H1 (cell line): ENCODE measurements around the gene PLCL1. TPM values are rescaled to one million over a fixed set of nuclear protein-coding genes. Genes with fewer than 3 reads are reported as not detected.

Experiments
- CTCF ChIA-PET: fragments of 300-600 bp; sonication (Branson Sonifier 250); formaldehyde crosslinking; loops from one replicate; lab custom pipeline; 2021; ENCODE audit not compliant: partially characterized antibody; lab: Charles Lee
- POLR2A ChIA-PET: fragments of 300-600 bp; sonication (Branson Sonifier 250); formaldehyde crosslinking; loops from one replicate; lab custom pipeline; 2021; ENCODE audit warnings: inconsistent platforms; ENCODE audit not compliant: partially characterized antibody; lab: Charles Lee
- DNase-seq, 2 experiments: peaks; one replicate each; pipeline versions ENCODE4 v3.0.0 to v3.0.0-alpha.2; 2010 to 2022; ENCODE audit warnings: low spot score in 2 of 2, low read depth in 1 of 2, mixed read lengths in 1 of 2
- FAIRE-seq: peaks from 2 replicates; lab custom pipeline; 2011; peaks lifted over from hg19 to GRCh38; lab: Jason Lieb, UNC
- H2AFZ ChIP-seq: 2 replicates; pipeline ENCODE4 v1.8.1; 2012; ENCODE audit warnings: low read length, inconsistent platforms
- H2AK5ac ChIP-seq: 2 replicates; pipeline ENCODE4 v1.6.1; 2013; ENCODE audit warnings: low read depth, low read length
- H2BK120ac ChIP-seq: replicated peaks from 2 replicates; pipeline ENCODE3; 2013; ENCODE audit warnings: low read depth, low read length, inconsistent platforms
- H2BK12ac ChIP-seq: 2 replicates; pipeline ENCODE4 v1.6.1; 2013; ENCODE audit warnings: low read depth, low read length
- H2BK15ac ChIP-seq: 2 replicates; pipeline ENCODE4 v1.6.1; 2013; ENCODE audit warnings: low read length
- H2BK20ac ChIP-seq: 2 replicates; pipeline ENCODE4 v1.6.1; 2013; ENCODE audit warnings: low read length
- H2BK5ac ChIP-seq: 2 replicates; pipeline ENCODE4 v1.6.1; 2013; ENCODE audit warnings: low read depth, low read length
- H3K14ac ChIP-seq: 2 replicates; pipeline ENCODE4 v1.6.1; 2013; ENCODE audit warnings: inconsistent platforms; ENCODE audit not compliant: insufficient read length
- H3K18ac ChIP-seq: 2 replicates; pipeline ENCODE4 v1.6.1; 2013; ENCODE audit warnings: low read length; ENCODE audit errors: extremely low read depth
- H3K23ac ChIP-seq: 2 replicates; pipeline ENCODE4 v1.6.1; 2013; ENCODE audit warnings: inconsistent platforms; ENCODE audit not compliant: insufficient read length
- H3K23me2 ChIP-seq: 2 replicates; pipeline ENCODE4 v1.6.1; 2013; ENCODE audit warnings: low read depth, low read length
- H3K27ac ChIP-seq: 2 replicates; pipeline ENCODE4 v1.6.1; 2011; ENCODE audit warnings: low read depth, low read length, inconsistent platforms
- H3K27me3 ChIP-seq, 4 experiments: replicated peaks in 1 of 4; 1 replicate in 1 of 4; 2 replicates in 3 of 4; pipeline versions ENCODE4 v1.6.1 to v1.8.1; 2011 to 2013; ENCODE audit warnings: low read length in 3 of 4, mild to moderate bottlenecking in 3 of 4, inconsistent platforms in 2 of 4, mixed read lengths in 2 of 4, moderate library complexity in 1 of 4; ENCODE audit not compliant: control insufficient read depth in 3 of 4, insufficient read depth in 3 of 4; ENCODE audit errors: extremely low read depth in 1 of 4
- H3K36me3 ChIP-seq, 4 experiments: 2 replicates each; pipeline versions ENCODE4 v1.6.1 to v1.8.1; 2011 to 2013; ENCODE audit warnings: mild to moderate bottlenecking in 4 of 4, low read length in 3 of 4, moderate library complexity in 2 of 4, control low read depth in 1 of 4, inconsistent platforms in 1 of 4; ENCODE audit not compliant: insufficient read depth in 4 of 4, control insufficient read depth in 2 of 4
- H3K4ac ChIP-seq: replicated peaks from 2 replicates; pipeline ENCODE3; 2013; ENCODE audit warnings: low read length, low read depth, mixed read lengths, inconsistent platforms; ENCODE audit not compliant: insufficient read length
- H3K4me1 ChIP-seq, 4 experiments: replicated peaks in 1 of 4; 1 replicate in 1 of 4; 2 replicates in 3 of 4; pipeline versions ENCODE4 v1.6.1 to v1.8.1; 2011 to 2013; ENCODE audit warnings: low read length in 3 of 4, inconsistent platforms in 2 of 4, mixed read lengths in 1 of 4; ENCODE audit not compliant: insufficient read depth in 4 of 4, control insufficient read depth in 3 of 4
- H3K4me2 ChIP-seq, 2 experiments: 2 replicates each; pipeline versions ENCODE4 v1.6.1 to v1.8.1; 2011 to 2013; ENCODE audit warnings: low read depth in 2 of 2, low read length in 2 of 2, control low read depth in 1 of 2, inconsistent platforms in 1 of 2, mild to moderate bottlenecking in 1 of 2; ENCODE audit not compliant: insufficient read depth in 1 of 2
- H3K4me3 ChIP-seq, 4 experiments: fragments of 200-600, 300-600 bp in 1 of 4; sonication (generic), shearing (Covaris generic), sonication (Bioruptor Twin) in 1 of 4; 2 replicates each; pipeline versions ENCODE4 v1.5.1 to v1.8.1; 2011 to 2016; ENCODE audit warnings: low read length in 4 of 4, low read depth in 3 of 4, control low read depth in 2 of 4, inconsistent platforms in 2 of 4, mild to moderate bottlenecking in 2 of 4, mixed read lengths in 1 of 4, moderate library complexity in 1 of 4; ENCODE audit not compliant: insufficient read depth in 2 of 4; ENCODE audit errors: extremely low read depth in 1 of 4
- H3K56ac ChIP-seq: replicated peaks from 2 replicates; pipeline ENCODE3; 2013; ENCODE audit warnings: low read depth, mild to moderate bottlenecking, mixed read lengths, low read length, inconsistent platforms; ENCODE audit not compliant: insufficient read length
- H3K79me1 ChIP-seq: 2 replicates; pipeline ENCODE4 v1.6.1; 2013; ENCODE audit warnings: low read depth, low read length, control low read depth
- H3K79me2 ChIP-seq, 2 experiments: 2 replicates each; pipeline versions ENCODE4 v1.6.1 to v1.8.1; 2012 to 2013; ENCODE audit warnings: low read length in 2 of 2, mild to moderate bottlenecking in 2 of 2, inconsistent platforms in 1 of 2; ENCODE audit not compliant: insufficient read depth in 2 of 2, control insufficient read depth in 1 of 2
- H3K9ac ChIP-seq, 4 experiments: replicated peaks in 1 of 4; 1 replicate in 1 of 4; 2 replicates in 3 of 4; pipeline versions ENCODE4 v1.6.1 to v1.8.1; 2011 to 2013; ENCODE audit warnings: low read depth in 3 of 4, low read length in 3 of 4, control low read depth in 2 of 4, mild to moderate bottlenecking in 2 of 4, moderate library complexity in 2 of 4, inconsistent platforms in 1 of 4; ENCODE audit errors: extremely low read depth in 1 of 4
- H3K9me3 ChIP-seq, 2 experiments: 2 replicates each; pipeline versions ENCODE4 v1.6.1 to v1.8.1; 2012 to 2013; ENCODE audit warnings: mild to moderate bottlenecking in 2 of 2, moderate library complexity in 2 of 2, control low read depth in 1 of 2, inconsistent platforms in 1 of 2, low read depth in 1 of 2, low read length in 1 of 2, mixed read lengths in 1 of 2; ENCODE audit not compliant: insufficient read depth in 2 of 2
- H4K20me1 ChIP-seq, 2 experiments: replicated peaks in 1 of 2; 2 replicates each; pipeline versions ENCODE3 to v1.8.1; 2011 to 2013; ENCODE audit warnings: inconsistent platforms in 2 of 2, low read length in 2 of 2, mild to moderate bottlenecking in 1 of 2; ENCODE audit not compliant: insufficient read depth in 2 of 2, control insufficient read depth in 1 of 2
- H4K5ac ChIP-seq: 2 replicates; pipeline ENCODE4 v1.6.1; 2013; ENCODE audit warnings: low read length, low read depth, mixed read lengths, inconsistent platforms; ENCODE audit not compliant: insufficient read length
- H4K8ac ChIP-seq: 2 replicates; pipeline ENCODE4 v1.8.0; 2013; ENCODE audit warnings: mild to moderate bottlenecking, moderate library complexity, low read length, inconsistent platforms; ENCODE audit not compliant: insufficient read depth; ENCODE audit errors: extremely low read depth
- H4K91ac ChIP-seq: replicated peaks from 2 replicates; pipeline ENCODE3; 2013; ENCODE audit warnings: low read length, mixed read lengths, inconsistent platforms; ENCODE audit not compliant: insufficient read length
- ASH2L ChIP-seq: fragments of 200-600, 300-600 bp; sonication (generic); IDR thresholded peaks from one replicate; pipeline ENCODE4 v1.7.1; 2017; ENCODE audit warnings: low read length
- ATF3 ChIP-seq: IDR thresholded peaks from 2 replicates; pipeline ENCODE4 v1.6.1; 2011; ENCODE audit warnings: low read depth, mild to moderate bottlenecking, low read length; ENCODE audit not compliant: insufficient read depth
- BRCA1 ChIP-seq: IDR thresholded peaks from 2 replicates; pipeline ENCODE4 v1.6.1; 2012; ENCODE audit warnings: low read depth, low read length, improper control_type of control experiment
- CBX5 ChIP-seq: fragments of 300-800, 300-1000 bp; sonication (generic); IDR thresholded peaks from 2 replicates; pipeline ENCODE4 v1.7.1; 2016; ENCODE audit warnings: antibody characterized with exemption, low read length, low read depth
- CREB1 ChIP-seq: IDR thresholded peaks from 2 replicates; pipeline ENCODE4 v1.6.1; 2012; ENCODE audit warnings: inconsistent platforms
- EZH2 ChIP-seq: fragments of 200-600 bp; sonication (generic); IDR thresholded peaks from 2 replicates; pipeline ENCODE4 v1.7.1; 2012; ENCODE audit warnings: low read depth, mild to moderate bottlenecking, moderate library complexity, low read length, inconsistent platforms; ENCODE audit not compliant: severe bottlenecking
- JUN ChIP-seq: IDR thresholded peaks from 2 replicates; pipeline ENCODE4 v1.6.1; 2011; ENCODE audit warnings: low read depth, mild to moderate bottlenecking, improper control_type of control experiment, low read length
- KDM4A ChIP-seq: IDR thresholded peaks from one replicate; pipeline ENCODE4 v1.7.1; 2012; ENCODE audit warnings: low read depth, mild to moderate bottlenecking, moderate library complexity, low read length, inconsistent platforms; ENCODE audit not compliant: severe bottlenecking
- KDM5A ChIP-seq: fragments of 200-600 bp; IDR thresholded peaks from 2 replicates; pipeline ENCODE4 v1.7.1; 2012; ENCODE audit warnings: mild to moderate bottlenecking, low read length, inconsistent platforms, mixed read lengths
- MAFK ChIP-seq: IDR thresholded peaks from 2 replicates; pipeline ENCODE4 v1.6.1; 2012; ENCODE audit warnings: low read depth, mild to moderate bottlenecking, improper control_type of control experiment, low read length
- MAX ChIP-seq: IDR thresholded peaks from 2 replicates; pipeline ENCODE4 v1.6.1; 2012; ENCODE audit warnings: inconsistent platforms
- POLR2AphosphoS5 ChIP-seq: IDR thresholded peaks from 2 replicates; pipeline ENCODE4 v1.6.1; 2011; ENCODE audit warnings: low read depth, low read length
- RXRA ChIP-seq: IDR thresholded peaks from 2 replicates; pipeline ENCODE4 v1.6.1; 2011; ENCODE audit warnings: low read depth, mild to moderate bottlenecking, low read length, moderate library complexity; ENCODE audit not compliant: insufficient read depth
- SP1 ChIP-seq: IDR thresholded peaks from 2 replicates; pipeline ENCODE4 v1.6.1; 2011; ENCODE audit warnings: low read depth, low read length
- SRF ChIP-seq: IDR thresholded peaks from 2 replicates; pipeline ENCODE4 v1.6.1; 2011; ENCODE audit warnings: mild to moderate bottlenecking, low read depth, low read length, moderate library complexity
- SUZ12 ChIP-seq: fragments of 200-600 bp; sonication (generic); IDR thresholded peaks from 2 replicates; pipeline ENCODE4 v1.6.1; 2012; ENCODE audit warnings: mild to moderate bottlenecking, inconsistent platforms, low read length, moderate library complexity, mixed read lengths
- TBP ChIP-seq: IDR thresholded peaks from 2 replicates; pipeline ENCODE4 v1.6.1; 2011; ENCODE audit warnings: low read depth, low read length, improper control_type of control experiment
- polyA plus RNA-seq, 7 experiments: library from polyadenylated mRNA; depleted of rRNA in 3 of 7; stranded (reverse) in 5 of 7; unstranded in 2 of 7; fragments of >200 nt in 5 of 7; fragments of 200-250 nt in 2 of 7; gene quantifications; 1 replicate in 5 of 7; 2 replicates in 1 of 7; 4 replicates in 1 of 7; pipeline versions ENCODE4 v1.2.1 to v1.2.3, GENCODE V29; 2011 to 2013; ENCODE audit warnings: missing spikeins in 2 of 7, mixed read lengths in 2 of 7
- total RNA-seq: library from RNA; stranded (reverse); fragmentation: NEBNext Ultra II Directional; extraction: Animal tissue kit (Norgen Biotek cat#: 25700); gene quantifications from 2 replicates; pipeline ENCODE4 v1.2.1, GENCODE V29; 2021

The PLCL1 gene
- total and polyA plus RNA-seq, 2 of the 8 experiments (the other 6 are each of a cell fraction or from before 2014, with no cell fraction given): not detected

- no peak overlapping the region for H2BK12ac ChIP-seq
- ChIA-PET CTCF (interaction anchor here (1.6 to 3.3 kb wide), 3 partner anchors 12 to 458 kb away, joined by 6 to 14 read pairs (median 7); no protein-coding TSS in a partner anchor), POLR2A (no interaction called here)
- H4K5ac ChIP-seq: no peak overlapping the region
- no peak overlapping the region for H2AFZ ChIP-seq
- H3K56ac ChIP-seq: no peak overlapping the region
- FAIRE-seq: no peak
- H4K20me1 ChIP-seq: no peaks in the 10 kb centered on the region
- H3K27me3 ChIP-seq: no peaks in the 10 kb centered on the region
- no peaks in the 10 kb centered on the region for H3K79me2 ChIP-seq
- H4K91ac ChIP-seq: no peak overlapping the region
- no peak overlapping the region for H3K23ac ChIP-seq
- H3K9me3 ChIP-seq: no peaks in the 10 kb centered on the region
- H3K18ac ChIP-seq: no peak overlapping the region
- no peaks in the 10 kb centered on the region for H3K79me1 ChIP-seq
- H3K23me2 ChIP-seq: no peaks in the 10 kb centered on the region
- H4K8ac ChIP-seq: no peak overlapping the region
- H3K4ac ChIP-seq: no peak overlapping the region
- no peak for DNase-seq
- H3K27ac ChIP-seq: no peak overlapping the region
- H3K36me3 ChIP-seq: no peaks in the 10 kb centered on the region
- no peak overlapping the region for H2BK20ac ChIP-seq
- H3K14ac ChIP-seq: no peak overlapping the region
- no peaks in the 10 kb centered on the region for H3K4me1 ChIP-seq
- no peak overlapping the region for H2BK120ac ChIP-seq
- no peak overlapping the region for H2BK15ac ChIP-seq
- no peak overlapping the region for H2AK5ac ChIP-seq
- no peak overlapping the region for H3K4me3 ChIP-seq
- H3K9ac ChIP-seq: no peak overlapping the region
- no peak overlapping the region for H2BK5ac ChIP-seq
- H3K4me2 ChIP-seq: no peak overlapping the region
- TF ChIP-seq SP1: no peak
- no peak for TF ChIP-seq POLR2AphosphoS5
- no peak for TF ChIP-seq CREB1
- no peak for TF ChIP-seq BRCA1
- no peak for TF ChIP-seq SUZ12
- TF ChIP-seq KDM4A: no peak
- no peak for TF ChIP-seq SRF
- TF ChIP-seq ASH2L: no peak
- TF ChIP-seq RXRA: no peak
- TF ChIP-seq ATF3: no peak
- no peak for TF ChIP-seq MAX
- TF ChIP-seq EZH2: no peak
- TF ChIP-seq MAFK: no peak
- no peak for TF ChIP-seq KDM5A
- TF ChIP-seq TBP: no peak
- no peak for TF ChIP-seq CBX5
- no peak for TF ChIP-seq JUN
Observed at GRCh38 chr2:197839856-197840255, 35.5 kb downstream of the PLCL1 start.
